ENCODE data around the gene GREB1L. TPM values are rescaled to one million over a fixed set of nuclear protein-coding genes. Genes with fewer than 3 reads are reported as not detected.

Gene GREB1L
- total and polyA plus RNA-seq, 10 of the 15 experiments (the other 5 are each of a cell fraction or from before 2014, with no cell fraction given), result under 0.01 to 0.11 (median 0.03) TPM; not detected in 1

DNA sequence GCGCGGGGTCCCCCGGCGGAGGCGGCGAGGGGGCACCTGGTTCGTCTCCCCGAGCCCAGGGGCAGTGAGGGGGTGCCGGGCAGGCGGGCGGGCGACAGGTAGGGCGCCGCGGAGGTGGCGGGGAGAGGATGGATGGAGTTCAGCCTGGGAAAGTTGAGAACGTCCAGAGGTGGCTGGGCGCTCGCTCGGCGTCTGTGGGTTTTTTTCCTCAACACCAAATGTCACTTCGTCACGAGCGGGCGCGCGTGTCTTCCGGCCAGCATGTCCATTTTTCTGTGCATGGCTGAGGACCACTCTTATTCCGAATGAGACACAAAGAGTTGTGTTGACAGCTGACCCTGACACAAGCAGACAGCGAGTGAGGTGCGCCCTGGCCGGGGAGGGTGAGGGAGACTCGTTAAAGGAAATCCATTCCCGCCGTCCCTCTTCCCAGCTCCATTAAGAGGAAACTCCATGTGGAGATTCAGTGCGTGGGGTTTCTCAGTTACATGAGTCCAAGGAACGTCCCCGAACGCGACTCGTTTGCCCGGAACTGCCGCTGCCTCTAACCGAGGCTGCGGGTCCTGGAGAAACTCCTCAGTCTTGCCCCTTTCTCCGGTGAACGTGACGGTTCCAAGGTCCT lies 859 bp downstream of the GREB1L start (continued):
- TF ChIP-seq, protein P1, sequence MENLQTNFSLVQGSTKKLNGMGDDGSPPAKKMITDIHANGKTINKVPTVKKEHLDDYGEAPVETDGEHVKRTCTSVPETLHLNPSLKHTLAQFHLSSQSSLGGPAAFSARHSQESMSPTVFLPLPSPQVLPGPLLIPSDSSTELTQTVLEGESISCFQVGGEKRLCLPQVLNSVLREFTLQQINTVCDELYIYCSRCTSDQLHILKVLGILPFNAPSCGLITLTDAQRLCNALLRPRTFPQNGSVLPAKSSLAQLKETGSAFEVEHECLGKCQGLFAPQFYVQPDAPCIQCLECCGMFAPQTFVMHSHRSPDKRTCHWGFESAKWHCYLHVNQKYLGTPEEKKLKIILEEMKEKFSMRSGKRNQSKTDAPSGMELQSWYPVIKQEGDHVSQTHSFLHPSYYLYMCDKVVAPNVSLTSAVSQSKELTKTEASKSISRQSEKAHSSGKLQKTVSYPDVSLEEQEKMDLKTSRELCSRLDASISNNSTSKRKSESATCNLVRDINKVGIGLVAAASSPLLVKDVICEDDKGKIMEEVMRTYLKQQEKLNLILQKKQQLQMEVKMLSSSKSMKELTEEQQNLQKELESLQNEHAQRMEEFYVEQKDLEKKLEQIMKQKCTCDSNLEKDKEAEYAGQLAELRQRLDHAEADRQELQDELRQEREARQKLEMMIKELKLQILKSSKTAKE (IDR thresholded peaks at IDR 0.05; ENCODE audit: low read depth, poor library complexity, severe bottlenecking), result no peak
- TF ChIP-seq, protein P2, sequence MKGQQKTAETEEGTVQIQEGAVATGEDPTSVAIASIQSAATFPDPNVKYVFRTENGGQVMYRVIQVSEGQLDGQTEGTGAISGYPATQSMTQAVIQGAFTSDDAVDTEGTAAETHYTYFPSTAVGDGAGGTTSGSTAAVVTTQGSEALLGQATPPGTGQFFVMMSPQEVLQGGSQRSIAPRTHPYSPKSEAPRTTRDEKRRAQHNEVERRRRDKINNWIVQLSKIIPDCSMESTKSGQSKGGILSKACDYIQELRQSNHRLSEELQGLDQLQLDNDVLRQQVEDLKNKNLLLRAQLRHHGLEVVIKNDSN (IDR thresholded peaks at IDR 0.05; ENCODE audit: borderline replicate concordance, extremely low read length, insufficient read depth, low read depth, low read length), result no peak
- TF ChIP-seq NR2C1 (IDR thresholded peaks at IDR 0.05), result no peak
- TF ChIP-seq MYC (IDR thresholded peaks at IDR 0.05; ENCODE audit: insufficient read depth, insufficient read length, insufficient replicate concordance, low read length, severe bottlenecking), result no peak
- TF ChIP-seq KAT2A (conservative IDR thresholded peaks at IDR 0.05; ENCODE audit: control insufficient read depth, low read depth, low read length), result no peak
- TF ChIP-seq CHD1 (IDR thresholded peaks at IDR 0.05; ENCODE audit: low read depth, low read length), result no peak

DNA sequence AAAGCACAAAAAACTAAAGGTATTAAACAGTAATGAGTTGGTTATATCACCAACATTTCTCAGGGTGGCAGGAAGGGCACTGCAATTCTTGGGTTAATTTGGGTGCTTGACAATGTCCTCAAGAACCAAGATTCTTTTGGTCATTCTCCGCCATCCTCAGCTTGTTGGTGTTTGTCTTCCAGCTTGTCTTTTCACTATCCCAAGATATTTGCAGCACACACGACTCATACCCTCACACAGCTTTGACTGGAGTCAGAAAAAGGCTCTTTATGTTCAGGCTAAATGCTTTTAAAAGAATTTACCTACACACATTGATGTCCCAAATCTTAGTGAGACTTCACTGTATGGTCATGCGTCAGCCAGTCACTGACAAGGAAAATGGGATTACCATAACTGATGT lies 12.5 kb downstream of the GREB1L start:
- WGBS (ENCODE audit: insufficient coverage, insufficient replicate concordance, low lambda C conversion rate, missing lambda C conversion rate), result 38% methylated on average over 3 of the region's 3 CpGs
- H4K20me1 ChIP-seq (ENCODE audit: control insufficient read depth, insufficient read depth), result no peaks in the 10 kb centered on the region
- TF ChIP-seq HDAC6 (IDR thresholded peaks at IDR 0.05; ENCODE audit: unreplicated experiment) (no peak), POLR2AphosphoS5 (IDR thresholded peaks at IDR 0.05; ENCODE audit: low read length) (no peak), KDM1A (IDR thresholded peaks at IDR 0.05; ENCODE audit: borderline replicate concordance) (no peak), EP300 (IDR thresholded peaks at IDR 0.05; ENCODE audit: borderline replicate concordance in 1 of 2, control insufficient read depth in 1 of 2, low read depth in 2 of 2, low read length in 2 of 2) (no peak), IRF4 (IDR thresholded peaks at IDR 0.05; ENCODE audit: low read depth, low read length) (no peak), RUNX3 (IDR thresholded peaks at IDR 0.05; ENCODE audit: low read length) (no peak), CBFB (IDR thresholded peaks at IDR 0.05; ENCODE audit: low read depth) (no peak)
- TF ChIP-seq, protein P3, sequence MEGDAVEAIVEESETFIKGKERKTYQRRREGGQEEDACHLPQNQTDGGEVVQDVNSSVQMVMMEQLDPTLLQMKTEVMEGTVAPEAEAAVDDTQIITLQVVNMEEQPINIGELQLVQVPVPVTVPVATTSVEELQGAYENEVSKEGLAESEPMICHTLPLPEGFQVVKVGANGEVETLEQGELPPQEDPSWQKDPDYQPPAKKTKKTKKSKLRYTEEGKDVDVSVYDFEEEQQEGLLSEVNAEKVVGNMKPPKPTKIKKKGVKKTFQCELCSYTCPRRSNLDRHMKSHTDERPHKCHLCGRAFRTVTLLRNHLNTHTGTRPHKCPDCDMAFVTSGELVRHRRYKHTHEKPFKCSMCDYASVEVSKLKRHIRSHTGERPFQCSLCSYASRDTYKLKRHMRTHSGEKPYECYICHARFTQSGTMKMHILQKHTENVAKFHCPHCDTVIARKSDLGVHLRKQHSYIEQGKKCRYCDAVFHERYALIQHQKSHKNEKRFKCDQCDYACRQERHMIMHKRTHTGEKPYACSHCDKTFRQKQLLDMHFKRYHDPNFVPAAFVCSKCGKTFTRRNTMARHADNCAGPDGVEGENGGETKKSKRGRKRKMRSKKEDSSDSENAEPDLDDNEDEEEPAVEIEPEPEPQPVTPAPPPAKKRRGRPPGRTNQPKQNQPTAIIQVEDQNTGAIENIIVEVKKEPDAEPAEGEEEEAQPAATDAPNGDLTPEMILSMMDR (IDR thresholded peaks at IDR 0.05 in 2 of 3, conservative IDR thresholded peaks at IDR 0.05 in 1 of 3; ENCODE audit: control insufficient read depth in 2 of 3, extremely low read depth in 1 of 3, insufficient read depth in 1 of 3, low read depth in 3 of 3, low read length in 3 of 3), result no peak
- TF ChIP-seq, protein P4, sequence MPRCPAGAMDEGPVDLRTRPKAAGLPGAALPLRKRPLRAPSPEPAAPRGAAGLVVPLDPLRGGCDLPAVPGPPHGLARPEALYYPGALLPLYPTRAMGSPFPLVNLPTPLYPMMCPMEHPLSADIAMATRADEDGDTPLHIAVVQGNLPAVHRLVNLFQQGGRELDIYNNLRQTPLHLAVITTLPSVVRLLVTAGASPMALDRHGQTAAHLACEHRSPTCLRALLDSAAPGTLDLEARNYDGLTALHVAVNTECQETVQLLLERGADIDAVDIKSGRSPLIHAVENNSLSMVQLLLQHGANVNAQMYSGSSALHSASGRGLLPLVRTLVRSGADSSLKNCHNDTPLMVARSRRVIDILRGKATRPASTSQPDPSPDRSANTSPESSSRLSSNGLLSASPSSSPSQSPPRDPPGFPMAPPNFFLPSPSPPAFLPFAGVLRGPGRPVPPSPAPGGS (IDR thresholded peaks at IDR 0.05; ENCODE audit: borderline replicate concordance, insufficient read depth, low read depth, low read length, poor library complexity, severe bottlenecking), result no peak

More for the DNA sequence above, 12.5 kb downstream of the GREB1L start:
- in situ Hi-C loops (cut with MboI) (no loop called here), intact Hi-C loops (cut with micrococcal nuclease; ENCODE audit: unreplicated experiment) (no loop called here)
- no peaks in the 10 kb centered on the region for H3K79me2 ChIP-seq (ENCODE audit: control insufficient read depth, insufficient read depth, low read length)
- FAIRE-seq (no peak), DNase-seq (ENCODE audit: low read depth, low spot score) (no peak), ATAC-seq (no peak)
- H2AFZ ChIP-seq (ENCODE audit: control insufficient read depth, low read depth, low read length), result no peak overlapping the region
- H3K4me1 ChIP-seq (ENCODE audit: control insufficient read depth, insufficient read depth, low read length), result no peaks in the 10 kb centered on the region
- ChIA-PET CTCF (no interaction called here), POLR2A (no interaction called here), SMC1A (ENCODE audit: uncharacterized antibody, unreplicated experiment) (no interaction called here), RAD21 (ENCODE audit: unreplicated experiment) (no interaction called here)
- H3K4me2 ChIP-seq (ENCODE audit: control insufficient read depth, insufficient read depth), result no peak overlapping the region
- BruUV-seq (replicated peaks), result no TSS peak
- no peak overlapping the region for H3K4me3 ChIP-seq
- H3K27ac ChIP-seq (ENCODE audit: control insufficient read depth, insufficient read depth), result no peak overlapping the region
- H3K9ac ChIP-seq (ENCODE audit: control insufficient read depth, insufficient read depth, low read length), result no peak overlapping the region
- no peaks in the 10 kb centered on the region for H3K9me3 ChIP-seq (replicated peaks; ENCODE audit: control insufficient read depth, insufficient read depth, low read length)
- H3K27me3 ChIP-seq (replicated peaks in 1 of 2; ENCODE audit: control insufficient read depth in 2 of 2, insufficient read depth in 2 of 2, low read length in 1 of 2), result peaks cover 0 to 2% of the 10 kb centered on the region in 2 experiments; a peak in 1 of 4 replicates
- no peaks in the 10 kb centered on the region for H3K36me3 ChIP-seq (ENCODE audit: control insufficient read depth in 2 of 2, insufficient read depth in 2 of 2, low read length in 1 of 2)

Measured in GM12878 (cell line).